HL-60 (cell line): ENCODE measurements around the gene PTGR3.
A peak's percentile ranks its signal among the peaks of the same experiment; 100 is the strongest.

ENCODE experiments used
- DNase-seq, 2 experiments: peaks; one replicate each; pipeline ENCODE4 v3.0.0-alpha.2; 2010 to 2020; ENCODE audit warnings: low read depth in 1 of 2, low spot score in 1 of 2
- H3K27ac ChIP-seq: fragments of 250-450 bp; sonication (Bioruptor Pico); replicated peaks from 2 replicates; pipeline ENCODE4 v1.5.1; 2020; ENCODE audit warnings: mild to moderate bottlenecking, moderate library complexity
- H3K27me3 ChIP-seq: fragments of 250-450 bp; sonication (Bioruptor Pico); 2 replicates; pipeline ENCODE4 v1.5.1; 2021; ENCODE audit warnings: mild to moderate bottlenecking, moderate library complexity; ENCODE audit not compliant: insufficient read depth, poor library complexity, severe bottlenecking
- H3K4me3 ChIP-seq: replicated peaks from 2 replicates; pipeline ENCODE4 v1.5.1; 2011; ENCODE audit warnings: mild to moderate bottlenecking, control low read depth, low read length; ENCODE audit not compliant: insufficient read depth
- GABPA ChIP-seq: IDR thresholded peaks from 2 replicates; pipeline ENCODE4 v1.6.1; 2012; ENCODE audit warnings: low read depth
- POLR2AphosphoS5 ChIP-seq: IDR thresholded peaks from 2 replicates; pipeline ENCODE4 v1.6.1; 2012; ENCODE audit warnings: low read depth
- REST ChIP-seq: IDR thresholded peaks from 2 replicates; pipeline ENCODE4 v1.6.1; 2012; ENCODE audit warnings: low read depth; ENCODE audit not compliant: insufficient replicate concordance
- SPI1 ChIP-seq: IDR thresholded peaks from 2 replicates; pipeline ENCODE4 v1.6.1; 2012; ENCODE audit warnings: low read depth, mild to moderate bottlenecking, borderline replicate concordance
- TF ChIP-seq, protein P1 (sequence below): IDR thresholded peaks from one replicate; pipeline ENCODE4 v1.5.1; 2011; ENCODE audit warnings: low read length, control low read depth, inconsistent platforms; ENCODE audit not compliant: insufficient read depth

PTGR3 gene

GRCh38 chr18:75212751-75213090, 3.8 kb upstream of the PTGR3 start:
- no peak for DNase-seq
- Histone ChIP-seq H3K27me3 (no peaks in the 10 kb centered on the region), H3K27ac (no peak overlapping the region), H3K4me3 (peak overlapping the region; percentile 85)
- TF ChIP-seq SPI1 (no peak), GABPA (no peak), POLR2AphosphoS5 (no peak), REST (no peak)
- TF ChIP-seq, protein P1, sequence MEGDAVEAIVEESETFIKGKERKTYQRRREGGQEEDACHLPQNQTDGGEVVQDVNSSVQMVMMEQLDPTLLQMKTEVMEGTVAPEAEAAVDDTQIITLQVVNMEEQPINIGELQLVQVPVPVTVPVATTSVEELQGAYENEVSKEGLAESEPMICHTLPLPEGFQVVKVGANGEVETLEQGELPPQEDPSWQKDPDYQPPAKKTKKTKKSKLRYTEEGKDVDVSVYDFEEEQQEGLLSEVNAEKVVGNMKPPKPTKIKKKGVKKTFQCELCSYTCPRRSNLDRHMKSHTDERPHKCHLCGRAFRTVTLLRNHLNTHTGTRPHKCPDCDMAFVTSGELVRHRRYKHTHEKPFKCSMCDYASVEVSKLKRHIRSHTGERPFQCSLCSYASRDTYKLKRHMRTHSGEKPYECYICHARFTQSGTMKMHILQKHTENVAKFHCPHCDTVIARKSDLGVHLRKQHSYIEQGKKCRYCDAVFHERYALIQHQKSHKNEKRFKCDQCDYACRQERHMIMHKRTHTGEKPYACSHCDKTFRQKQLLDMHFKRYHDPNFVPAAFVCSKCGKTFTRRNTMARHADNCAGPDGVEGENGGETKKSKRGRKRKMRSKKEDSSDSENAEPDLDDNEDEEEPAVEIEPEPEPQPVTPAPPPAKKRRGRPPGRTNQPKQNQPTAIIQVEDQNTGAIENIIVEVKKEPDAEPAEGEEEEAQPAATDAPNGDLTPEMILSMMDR: no peak

GRCh38 chr18:75211953-75212750, 3.2 kb upstream of the PTGR3 start:
- peak overlapping the region; percentile 85 for H3K4me3 ChIP-seq
- peak overlapping the region; percentile 75 for H3K27ac ChIP-seq
- TF ChIP-seq SPI1 (peak; percentile 31; the same call in 1 of the 2 replicates), GABPA (no peak), POLR2AphosphoS5 (peak; percentile 42; the same call in 1 of the 2 replicates)
- H3K27me3 ChIP-seq: no peaks in the 10 kb centered on the region
- peak in 1 of 2 experiments; percentile 70 for DNase-seq

- DNase-seq: no peak
- peak overlapping the region; percentile 75 for H3K27ac ChIP-seq
Measured at GRCh38 chr18:75211626-75211952, 2.6 kb upstream of the PTGR3 start.

GRCh38 chr18:75211002-75211621, 2.2 kb upstream of the PTGR3 start:
- Histone ChIP-seq H3K27ac (peak overlapping the region; percentile 94), H3K27me3 (no peaks in the 10 kb centered on the region), H3K4me3 (peak overlapping the region; percentile 90)
- DNase-seq: peak in 1 of 2 experiments; percentile 35
- TF ChIP-seq, protein P1: no peak
- TF ChIP-seq POLR2AphosphoS5: peak; percentile 0; the same call in 1 of the 2 replicates
- peak; percentile 29 for TF ChIP-seq REST

More at GRCh38 chr18:75211626-75211952, 2.6 kb upstream of the PTGR3 start:
- TF ChIP-seq, protein P1: no peak
- TF ChIP-seq SPI1: no peak
- no peak for TF ChIP-seq POLR2AphosphoS5
- H3K4me3 ChIP-seq: peak overlapping the region; percentile 85
- no peaks in the 10 kb centered on the region for H3K27me3 ChIP-seq
